COLO829 (cell line): ENCODE measurements around the gene MRPL20.
"Not testable (repeated sequence)": the region's sequence is repeated elsewhere in the genome, so short reads cannot be mapped to it uniquely, and the experiment has no call there.

Experiments used
- DNase-seq: peaks from one replicate; pipeline ENCODE4 v3.0.0; 2012; ENCODE audit warnings: low spot score

Gene MRPL20

DNA sequence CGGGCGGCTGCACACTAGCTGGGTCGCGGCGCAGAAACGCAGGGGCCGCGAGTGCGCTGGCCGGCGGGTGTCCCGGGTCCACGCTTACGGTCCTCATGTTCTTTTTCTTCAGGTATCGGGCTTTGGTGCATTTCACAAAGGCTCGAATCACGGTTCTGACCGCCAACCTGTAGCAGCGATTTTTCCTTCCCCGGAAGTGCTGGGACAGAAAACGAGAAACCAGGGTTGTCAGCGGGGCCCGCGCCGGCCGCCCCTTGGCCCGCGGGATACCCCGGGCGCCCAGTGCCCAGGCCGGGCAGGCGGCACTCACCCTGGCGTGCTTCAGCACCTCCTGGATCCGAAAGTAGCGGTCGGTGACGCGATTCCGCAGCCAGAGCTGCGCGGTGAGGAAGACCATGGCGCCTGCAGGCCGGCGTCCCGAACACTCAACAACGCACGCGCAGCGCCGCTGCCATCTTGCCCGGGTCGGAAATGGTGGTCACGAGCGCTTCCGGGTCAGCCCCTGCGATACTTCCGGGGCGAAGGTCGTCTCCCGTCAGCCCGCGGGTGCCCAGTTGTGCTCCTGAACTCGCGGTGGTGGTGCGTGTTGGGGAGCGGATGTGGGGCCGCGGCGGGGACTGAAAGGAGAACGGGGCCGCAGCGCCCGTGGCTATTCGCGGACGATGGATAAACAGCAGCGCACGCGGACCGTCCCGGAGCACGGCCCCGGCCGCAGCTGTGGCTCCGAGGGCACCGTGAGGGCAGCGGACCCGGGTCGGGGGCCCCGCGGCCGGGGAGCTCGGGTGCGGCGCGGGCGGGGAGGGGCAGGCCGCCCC lies at the start of gene MRPL20:
Gene MRPL20, minus strand, starts transcription at position 473 of the 815 bp plus-strand sequence. Its CDS starts 76 bp downstream, at position 397.
- peak; percentile 86 for DNase-seq

DNA sequence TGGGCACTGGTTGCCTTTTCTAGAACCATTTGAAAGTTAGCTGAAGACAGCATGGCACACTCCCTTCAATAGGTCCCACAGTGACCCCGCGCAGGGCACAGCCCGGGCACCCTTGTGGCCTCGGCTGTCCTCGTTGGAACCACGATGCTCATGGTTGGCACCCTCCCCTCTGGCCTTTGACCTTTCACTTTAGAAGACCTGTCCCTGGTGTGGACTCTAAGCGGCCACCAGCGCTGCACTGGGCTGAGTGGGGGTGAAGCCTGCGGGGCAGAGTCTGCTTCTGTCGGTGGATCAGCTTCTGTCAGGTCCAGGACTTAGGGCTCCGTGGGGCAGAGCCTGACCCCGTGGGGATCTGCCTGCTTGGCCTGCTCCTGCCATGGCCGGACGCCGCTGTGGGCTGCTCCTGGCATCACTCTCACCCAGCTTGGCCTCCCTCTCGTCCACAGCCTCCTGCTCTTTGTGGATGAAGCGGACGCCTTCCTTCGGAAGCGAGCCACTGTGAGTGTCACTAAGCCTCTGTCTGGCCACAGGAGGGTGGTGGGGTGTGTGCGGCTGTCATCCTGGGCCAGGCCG lies 49.7 kb upstream of the MRPL20 start:
- not testable (repeated sequence) for DNase-seq

DNA sequence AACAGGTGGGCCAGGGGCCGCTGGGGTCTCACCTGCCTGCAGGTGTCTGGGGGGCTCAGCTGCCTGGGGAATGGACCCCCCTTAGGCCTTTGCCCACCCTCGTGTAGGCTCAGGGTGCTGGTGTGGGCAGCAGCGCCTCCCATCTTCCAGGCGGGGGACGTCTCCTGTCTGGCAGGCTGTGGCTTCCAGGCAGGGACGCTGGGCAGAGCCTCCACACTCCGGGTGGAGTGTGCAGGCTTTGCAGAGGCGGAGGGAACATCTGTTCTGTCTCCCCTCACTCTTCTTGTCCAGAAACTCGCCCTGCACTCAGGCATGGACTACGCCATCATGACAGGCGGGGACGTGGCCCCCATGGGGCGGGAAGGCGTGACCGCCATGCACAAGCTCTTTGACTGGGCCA lies 48.8 kb upstream of the MRPL20 start:
- not testable (repeated sequence) for DNase-seq

DNA sequence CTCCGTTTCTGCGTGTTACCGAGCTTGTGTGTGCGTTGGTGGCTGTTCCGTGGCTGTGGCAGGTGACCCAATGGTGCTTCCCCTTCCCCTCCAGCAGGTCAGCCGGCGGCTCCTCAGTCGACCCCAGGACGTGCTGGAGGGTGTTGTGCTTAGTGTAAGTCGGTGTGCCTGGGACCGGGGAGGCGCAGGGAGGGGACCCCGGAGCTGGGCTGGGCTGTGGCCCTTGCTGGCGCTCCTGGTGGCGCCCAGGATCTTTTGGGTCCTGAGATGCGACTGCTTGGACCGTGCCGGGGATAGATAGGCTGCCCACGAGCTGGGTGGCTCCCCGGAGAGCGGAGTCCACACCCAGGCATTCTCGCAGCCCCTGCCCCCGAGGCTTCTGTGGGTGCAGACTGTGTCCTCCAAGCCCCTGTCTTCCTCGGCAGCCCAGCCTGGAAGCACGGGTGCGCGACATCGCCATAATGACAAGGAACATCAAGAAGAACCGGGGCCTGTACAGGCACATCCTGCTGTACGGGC lies 48.3 kb upstream of the MRPL20 start:
- DNase-seq = no peak

DNA sequence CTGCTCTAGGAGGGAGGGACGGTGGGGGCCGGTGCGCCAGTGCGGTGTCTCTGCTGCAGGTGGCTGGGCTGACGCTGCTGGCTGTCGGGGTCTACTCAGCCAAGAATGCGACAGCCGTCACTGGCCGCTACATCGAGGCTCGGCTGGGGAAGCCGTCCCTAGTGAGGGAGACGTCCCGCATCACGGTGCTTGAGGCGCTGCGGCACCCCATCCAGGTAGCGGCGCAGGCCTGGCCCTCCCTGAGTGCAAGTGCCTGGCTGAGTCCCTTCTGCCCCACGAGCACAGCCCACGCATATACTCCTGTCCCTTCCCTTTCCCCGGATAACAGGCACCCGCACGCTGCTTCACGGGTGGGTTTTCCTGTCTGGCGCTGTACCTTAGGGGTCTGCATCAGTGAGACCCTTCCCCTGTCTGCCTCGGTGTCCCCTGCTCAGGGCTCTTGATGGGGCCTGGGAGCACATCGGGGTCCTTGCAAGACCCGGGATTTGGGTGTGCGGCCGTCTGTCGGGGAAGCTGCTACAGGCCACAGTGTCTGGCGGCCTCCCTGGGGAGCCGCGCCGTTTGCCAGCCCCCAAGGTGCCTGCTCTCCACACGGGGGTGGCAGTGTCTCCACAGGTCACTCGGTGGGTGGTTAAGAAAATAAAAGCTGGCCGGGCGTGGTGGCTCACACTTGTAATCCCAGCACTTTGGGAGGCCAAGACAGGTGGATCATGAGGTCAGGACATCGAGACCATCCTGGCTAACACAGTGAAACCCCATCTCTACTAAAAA lies 47.4 kb upstream of the MRPL20 start:
- not testable (repeated sequence) for DNase-seq

DNA sequence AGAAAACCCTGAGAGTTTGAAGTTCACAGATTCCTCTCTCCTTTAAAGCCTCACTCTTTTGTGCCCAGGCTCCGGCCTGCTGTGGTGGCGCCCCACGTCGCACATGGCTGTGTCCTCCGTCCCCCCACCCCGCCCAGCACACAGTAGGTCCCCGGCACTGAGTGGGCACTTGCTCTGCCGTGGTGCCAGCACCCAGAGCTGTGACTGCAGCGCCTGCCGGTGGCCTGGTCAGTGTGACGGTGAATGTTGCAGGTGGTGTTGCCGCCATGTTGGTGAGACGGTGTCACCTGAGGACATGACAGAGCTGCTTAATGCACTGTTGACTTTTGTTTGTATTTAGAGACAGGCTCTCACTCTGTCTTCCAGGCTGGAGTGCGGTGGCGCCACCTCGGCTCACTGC lies 45.8 kb upstream of the MRPL20 start:
- DNase-seq = no peak

DNA sequence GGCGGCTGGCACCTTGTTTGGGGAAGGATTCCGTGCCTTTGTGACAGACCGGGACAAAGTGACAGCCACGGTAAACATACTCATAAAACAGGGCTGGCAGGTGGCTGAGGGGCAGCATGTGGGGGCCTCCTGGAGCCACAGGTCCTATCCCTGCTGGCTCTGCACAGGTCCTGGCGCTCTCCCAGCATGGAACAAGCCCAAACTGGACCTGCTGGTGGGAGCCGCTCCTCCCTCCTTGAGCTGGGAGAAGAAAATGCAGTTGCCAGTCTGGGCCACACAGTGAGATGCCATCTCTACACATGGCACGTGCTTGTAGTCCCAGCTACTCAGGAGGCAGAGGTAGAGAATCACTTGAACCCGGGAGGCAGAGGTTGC lies 45.3 kb upstream of the MRPL20 start:
- DNase-seq = not testable (repeated sequence)

DNA sequence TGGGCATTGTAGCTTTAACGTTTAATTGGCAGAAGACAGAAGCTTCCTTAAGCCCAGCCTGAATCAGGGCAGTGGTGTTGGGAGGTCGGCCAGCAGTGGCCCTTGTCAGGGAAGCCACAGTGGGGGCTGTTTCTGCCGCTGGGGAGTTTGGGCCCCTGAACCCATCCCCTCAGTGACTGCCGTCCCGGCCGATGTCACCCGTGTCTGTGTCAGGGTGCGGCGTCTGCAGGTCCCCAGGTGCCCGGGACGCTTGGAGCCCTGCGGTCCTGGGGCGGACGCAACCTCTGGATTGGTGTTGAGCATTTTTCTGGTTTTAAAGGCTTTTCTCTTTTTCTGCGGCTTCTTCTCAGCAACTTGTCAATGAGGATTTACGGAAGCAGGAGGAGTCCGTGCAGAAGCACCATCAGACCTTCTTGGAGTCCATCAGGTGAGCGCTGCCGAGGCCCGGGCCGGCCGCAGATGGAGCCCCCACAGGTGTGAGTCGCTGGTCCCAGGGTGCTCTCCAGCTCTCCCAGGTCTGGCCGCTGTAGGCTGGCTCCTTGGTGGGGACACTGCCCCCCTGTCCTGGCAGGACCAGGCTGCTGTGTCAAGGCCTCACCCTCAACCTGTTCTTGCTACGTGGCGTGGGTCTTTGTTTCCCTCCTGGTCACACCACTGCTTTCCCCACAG lies 44.7 kb upstream of the MRPL20 start:
- DNase-seq = no peak

DNA sequence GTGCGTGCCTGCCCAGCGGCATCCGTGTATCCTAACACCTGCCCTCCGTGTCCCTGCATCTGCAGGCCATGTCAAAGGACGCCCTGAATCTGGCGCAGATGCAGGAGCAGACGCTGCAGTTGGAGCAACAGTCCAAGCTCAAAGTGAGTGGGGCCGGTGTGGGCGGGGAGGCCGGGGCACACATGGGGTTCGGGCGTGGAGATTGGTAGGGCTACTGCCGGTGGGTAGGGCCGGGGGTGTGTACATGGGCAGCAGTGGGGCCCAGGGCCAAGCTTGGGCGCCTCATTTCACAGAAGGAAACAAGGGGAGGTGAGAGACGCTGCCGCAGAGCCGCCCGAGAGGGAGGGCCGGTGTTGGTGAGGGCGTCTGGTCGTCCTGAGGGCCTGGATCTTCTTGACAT lies 43.5 kb upstream of the MRPL20 start:
- not testable (repeated sequence) for DNase-seq

DNA sequence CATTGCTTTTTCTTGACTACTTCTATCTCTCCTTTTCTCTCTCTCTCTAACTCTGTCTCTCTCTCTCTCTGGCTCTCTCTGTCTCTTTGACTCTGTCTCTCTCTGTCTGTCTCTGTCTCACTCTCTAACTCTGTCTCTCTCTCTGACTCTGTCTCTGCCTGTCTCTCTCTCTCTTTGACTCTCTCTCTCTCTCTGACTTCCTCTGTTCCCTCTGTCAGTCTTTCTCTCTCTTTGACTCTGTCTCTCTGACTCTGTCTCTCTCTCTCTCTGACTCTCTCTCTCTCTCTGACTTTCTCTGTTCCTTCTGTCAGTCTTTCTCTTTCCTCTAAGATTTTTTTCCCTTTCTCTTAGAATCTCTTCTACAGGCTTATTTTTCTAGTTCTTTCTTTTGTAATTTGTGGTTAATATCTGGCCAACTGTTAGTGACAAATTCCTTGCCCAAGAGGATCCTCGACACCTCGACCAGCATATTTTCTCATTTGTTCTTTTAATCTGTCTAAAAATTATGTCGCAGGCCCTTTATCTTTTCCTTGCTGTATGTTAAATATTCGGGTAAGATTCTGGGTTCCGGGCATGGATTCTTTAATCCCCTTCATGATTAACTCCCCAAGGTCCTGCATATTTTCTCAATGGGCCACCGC lies 42.1 kb upstream of the MRPL20 start, which contains the start of gene ATAD3C:
Gene ATAD3C, plus strand, starts transcription at position 591 of the 641 bp plus-strand sequence. CDS start 995 bp downstream, outside the sequence.
- DNase-seq = no peak

DNA sequence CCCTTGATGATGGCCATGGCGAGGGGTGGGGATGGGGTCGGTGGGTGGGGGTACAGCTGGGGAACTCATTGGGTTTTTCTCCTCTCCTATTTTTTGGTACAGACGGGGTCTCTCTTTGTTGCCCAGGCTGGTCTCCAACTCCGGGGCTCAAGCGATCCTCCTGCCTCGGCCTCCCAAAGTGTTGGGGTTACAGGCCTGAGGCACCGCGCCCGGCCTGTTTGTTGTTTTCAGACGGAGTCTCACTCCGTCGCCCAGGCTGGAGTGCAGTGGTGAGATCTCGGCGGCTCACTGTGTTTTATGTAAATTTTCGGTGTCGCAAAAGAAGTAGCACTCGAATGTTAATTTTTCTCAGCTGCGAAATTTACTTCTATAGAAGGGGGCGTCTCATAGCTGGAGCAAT lies 39.5 kb upstream of the MRPL20 start:
- not testable (repeated sequence) for DNase-seq

DNA sequence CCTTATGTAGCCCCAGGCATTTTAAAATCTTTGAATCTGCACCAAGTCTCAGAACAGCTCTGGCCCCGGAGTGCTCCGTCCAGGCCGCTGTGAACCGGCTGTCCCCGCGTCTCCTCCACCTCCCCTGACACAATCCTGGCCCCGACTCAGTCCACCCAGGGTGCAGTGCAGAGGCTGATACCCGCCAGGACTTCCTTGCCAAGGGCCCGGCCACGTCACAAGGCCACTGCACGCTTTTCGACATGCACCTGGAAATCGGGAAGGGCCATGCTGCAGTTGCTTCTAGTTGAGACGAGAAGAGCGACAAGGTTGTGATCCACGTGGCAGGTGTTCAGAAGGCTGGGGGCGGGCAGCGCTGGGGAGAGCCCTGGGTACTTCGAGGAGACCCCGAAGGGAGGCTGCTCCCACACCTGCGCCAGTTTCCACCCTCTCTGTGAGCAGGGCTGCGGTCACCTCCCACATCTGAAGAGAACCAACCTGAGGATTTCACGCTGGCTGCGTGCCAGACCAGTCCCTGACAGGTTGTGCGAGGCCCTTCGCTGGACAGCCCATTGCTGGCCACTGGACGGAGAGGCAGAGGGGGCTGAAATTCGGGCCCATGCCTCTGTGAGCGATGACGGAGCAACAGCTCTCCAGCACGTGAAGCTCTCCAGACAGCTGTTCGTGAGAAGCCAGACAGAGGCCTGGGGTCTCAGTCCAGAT lies 35.1 kb upstream of the MRPL20 start:
- DNase-seq = no peak

DNA sequence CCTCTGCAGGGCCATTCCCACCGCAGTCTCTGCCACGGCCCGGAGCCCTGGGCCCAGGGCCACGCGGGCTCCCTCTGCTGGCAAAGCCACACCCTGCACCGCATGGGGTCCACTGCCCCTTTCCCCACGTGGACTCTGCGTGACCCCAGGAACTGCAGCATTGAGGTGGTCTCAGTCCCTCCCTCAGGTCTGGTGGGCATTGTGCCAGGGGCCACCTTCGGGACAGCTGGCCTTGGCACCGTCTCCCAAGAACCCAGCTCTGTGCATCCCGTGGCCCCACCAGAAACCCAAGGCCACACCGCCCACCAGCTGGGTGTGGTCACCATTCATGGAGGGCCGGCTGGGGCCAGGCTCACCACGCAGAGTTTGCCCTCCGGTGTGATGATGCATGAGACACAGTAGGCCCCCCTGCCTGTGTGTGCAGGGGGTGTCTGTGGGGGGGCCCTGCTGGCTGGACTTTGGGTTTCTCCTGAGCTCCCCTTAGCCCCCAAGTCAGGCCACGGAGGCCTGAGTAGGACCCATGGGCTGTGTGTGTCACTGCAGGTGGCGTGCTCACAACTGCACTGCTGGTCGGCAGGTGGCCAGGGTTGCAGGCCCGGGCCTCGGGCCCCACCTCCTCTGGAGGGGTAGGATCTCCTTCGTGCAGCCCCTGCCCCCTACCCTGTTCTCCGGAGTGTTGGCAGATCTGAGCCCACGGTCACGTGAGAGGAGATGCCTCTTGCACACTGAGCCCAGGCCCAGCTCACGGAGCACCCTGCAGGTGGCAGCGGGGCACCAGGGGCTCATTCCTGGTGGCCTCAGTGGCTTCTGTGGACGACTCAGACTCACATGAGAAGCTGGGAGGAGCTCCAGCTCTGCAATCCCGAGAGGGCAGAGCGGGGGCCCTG lies 34.2 kb upstream of the MRPL20 start:
- peak; percentile 62 for DNase-seq

DNA sequence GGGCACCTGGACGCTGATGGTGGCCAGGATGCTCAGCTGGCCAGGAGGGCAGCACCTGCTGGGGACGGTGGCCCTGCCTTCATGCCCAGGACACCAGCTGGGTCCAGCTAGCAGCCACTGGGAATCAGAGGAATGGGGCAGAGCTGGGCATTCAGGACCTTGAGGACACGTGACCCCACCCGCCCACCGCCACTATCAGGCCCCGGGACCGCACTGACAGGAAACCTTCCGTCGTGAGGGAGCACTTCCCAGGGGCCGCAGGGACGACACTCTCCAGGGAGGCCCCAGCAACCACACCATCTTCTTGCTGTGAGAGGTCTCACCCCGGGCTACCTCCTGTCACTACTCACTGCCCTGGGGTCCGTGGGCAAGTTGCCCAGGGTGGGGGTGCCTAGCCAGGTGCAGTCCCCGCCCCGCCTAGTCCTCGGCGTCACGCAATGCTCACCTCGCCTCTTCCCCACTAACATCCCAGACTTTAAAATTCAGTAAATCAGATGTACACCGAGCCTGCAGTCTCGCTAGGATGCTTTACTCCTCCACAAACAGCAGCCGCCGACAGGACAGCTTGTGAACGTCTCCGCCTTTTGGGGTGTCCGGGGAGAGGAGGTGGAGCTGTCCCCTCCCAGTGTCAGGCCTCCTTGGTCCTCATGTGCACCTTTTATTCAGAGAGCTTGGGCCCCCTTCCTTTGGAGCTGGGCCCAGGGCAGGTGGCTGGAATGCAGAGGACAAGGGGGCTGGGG lies 33.3 kb upstream of the MRPL20 start:
- no peak for DNase-seq

DNA sequence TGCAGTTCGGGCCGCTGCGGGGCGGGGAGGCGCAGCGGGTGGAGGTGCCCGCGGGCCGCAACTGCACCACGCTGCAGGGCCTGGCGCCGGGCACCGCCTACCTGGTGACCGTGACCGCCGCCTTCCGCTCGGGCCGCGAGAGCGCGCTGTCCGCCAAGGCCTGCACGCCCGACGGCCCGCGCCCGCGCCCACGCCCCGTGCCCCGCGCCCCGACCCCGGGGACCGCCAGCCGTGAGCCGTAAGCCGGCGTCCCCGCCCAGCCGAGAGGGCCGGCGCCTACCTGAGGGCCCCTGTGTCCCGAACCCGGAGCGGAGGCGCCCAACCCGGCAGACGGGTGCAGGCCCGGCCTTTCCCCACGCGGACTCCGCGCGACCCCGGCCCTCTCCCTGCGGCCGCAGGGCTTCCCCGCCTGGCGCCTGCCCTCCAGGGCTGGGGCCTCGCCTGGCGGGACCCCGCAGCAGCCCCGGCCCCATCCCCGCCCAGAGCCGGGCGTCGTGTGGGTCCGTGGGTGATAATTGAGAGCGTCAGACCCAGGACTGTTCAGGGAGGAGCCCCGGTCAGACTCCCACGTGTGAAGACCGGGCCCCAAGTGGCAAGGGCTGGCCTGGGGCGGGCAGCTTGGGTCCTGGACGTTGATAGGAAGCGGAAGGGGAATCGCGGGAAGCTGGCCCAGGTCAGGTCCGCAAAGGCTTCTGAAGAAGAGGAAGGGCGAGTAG lies 32.6 kb upstream of the MRPL20 start:
- DNase-seq = no peak

DNA sequence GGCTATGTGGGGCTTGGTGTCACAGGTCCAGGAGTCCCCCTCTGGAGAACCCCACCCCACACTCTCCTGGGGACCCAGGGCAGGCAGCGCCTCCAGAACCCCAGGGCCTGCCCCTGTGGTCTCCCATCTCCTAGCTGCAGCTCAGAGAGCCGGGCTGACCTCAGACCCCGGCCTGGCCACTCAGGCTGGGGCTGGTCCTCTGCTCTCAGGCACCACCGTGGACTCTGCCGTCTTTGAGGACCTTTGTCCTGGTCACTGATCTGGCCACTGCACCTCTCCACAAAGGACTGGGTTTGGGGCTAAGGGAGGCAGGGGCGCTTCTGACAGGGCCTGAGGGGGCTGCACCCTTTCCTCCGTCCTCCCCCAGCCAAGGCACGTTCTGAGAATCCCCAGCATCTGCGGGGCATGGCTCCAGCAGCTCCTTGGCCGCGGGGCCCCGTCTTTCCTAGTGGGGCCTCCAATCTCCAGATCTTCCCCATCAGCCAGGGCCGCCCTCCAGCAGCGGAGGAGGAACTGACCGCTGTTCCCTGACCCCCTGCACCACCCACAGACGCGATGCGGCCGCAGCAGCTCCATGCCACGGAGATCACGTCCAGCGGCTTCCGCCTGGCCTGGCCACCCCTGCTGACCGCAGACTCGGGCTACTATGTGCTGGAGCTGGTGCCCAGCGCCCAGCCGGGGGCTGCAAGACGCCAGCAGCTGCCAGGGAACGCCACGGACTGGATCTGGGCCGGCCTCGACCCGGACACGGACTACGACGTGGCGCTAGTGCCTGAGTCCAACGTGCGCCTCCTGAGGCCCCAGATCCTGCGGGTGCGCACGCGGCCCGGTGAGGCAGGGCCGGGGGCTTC lies 31.7 kb upstream of the MRPL20 start:
- DNase-seq = no peak

DNA sequence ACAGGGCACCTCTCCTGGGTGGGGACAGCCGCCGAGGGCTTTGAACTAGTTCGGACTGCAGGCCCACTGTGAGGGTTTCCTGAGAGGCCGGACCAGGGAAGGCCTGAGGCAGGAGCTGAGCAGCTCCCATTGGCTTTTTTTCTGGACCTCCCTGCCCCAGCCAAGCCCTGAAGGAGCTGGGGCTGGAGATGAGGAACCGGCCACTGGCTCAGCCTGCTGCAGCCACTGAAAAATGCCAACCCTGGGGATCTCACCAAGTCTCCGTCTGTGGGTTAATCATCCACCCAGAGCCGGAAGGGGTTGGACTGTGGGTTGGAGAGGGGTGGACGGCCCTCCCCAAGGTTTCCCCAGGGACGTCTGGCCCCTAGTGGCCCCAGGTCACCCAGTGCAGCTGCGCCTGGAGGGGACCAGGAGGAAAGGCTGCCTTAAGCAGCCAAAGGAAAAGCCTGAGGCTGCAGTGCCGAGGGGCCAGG lies 30.8 kb upstream of the MRPL20 start:
- DNase-seq = no peak
